HepG2 (cell line): Measurements from ENCODE around the gene CUL4A. TPM values are rescaled to one million over a fixed set of nuclear protein-coding genes. Genes with fewer than 3 reads are reported as not detected.
"Not testable (repeated sequence)": the region's sequence is repeated elsewhere in the genome, so short reads cannot be mapped to it uniquely, and the experiment has no call there.

Experiments used
- ATAC-seq: fragments of 200-7000 bp; cut with Tn5 transposase; 3 replicates; pipeline ENCODE4 v1.9.1; 2020; ENCODE audit warnings: mild to moderate bottlenecking, moderate library complexity
- BruUV-seq: library from RNA; stranded (reverse); fragments of 400-500 nt; replicated peaks from 2 replicates; lab custom pipeline; 2021; lab: Mats Ljungman, UMichigan
- CTCF ChIA-PET: fragments of 300-600 bp; formaldehyde crosslinking; extraction: SDS; loops from one replicate; lab custom pipeline; 2021; ENCODE audit warnings: low total read pairs, inconsistent platforms, low intra/inter-chr PET ratio; lab: Yijun Ruan, JAX
- POLR2A ChIA-PET: fragments of 350-600 bp; sonication (Branson Sonifier 250); formaldehyde crosslinking; loops from one replicate; lab custom pipeline; 2020; ENCODE audit warnings: antibody characterized with exemption, inconsistent platforms; lab: Yijun Ruan, JAX
- DNase-seq: peaks from one replicate; pipeline ENCODE4 v3.0.0-alpha.2; 2015; ENCODE audit warnings: low spot score
- FAIRE-seq: peaks from 3 replicates; lab custom pipeline; 2011; peaks lifted over from hg19 to GRCh38; lab: Jason Lieb, UNC
- H2AFZ ChIP-seq: one replicate; pipeline ENCODE4 v1.6.1; 2011; ENCODE audit warnings: low read length, inconsistent platforms
- H3K27ac ChIP-seq: fragments of 300-600 bp; 3 replicates; pipeline ENCODE4 v1.8.0; 2011; ENCODE audit warnings: mixed run types, mild to moderate bottlenecking, mixed read lengths, low read length, inconsistent platforms; ENCODE audit not compliant: insufficient read depth; ENCODE audit errors: extremely low read length
- H3K27me3 ChIP-seq, 2 experiments: fragments of 200-600 bp in 1 of 2; 2 replicates in 1 of 2; 3 replicates in 1 of 2; pipeline versions ENCODE4 v1.6.0 to v1.8.0; 2011; ENCODE audit warnings: low read length in 2 of 2, mild to moderate bottlenecking in 2 of 2, moderate library complexity in 2 of 2, inconsistent platforms in 1 of 2; ENCODE audit not compliant: insufficient read depth in 2 of 2, control insufficient read depth in 1 of 2
- H3K36me3 ChIP-seq, 2 experiments: fragments of 200-600 bp in 1 of 2; replicated peaks in 1 of 2; 2 replicates in 1 of 2; 3 replicates in 1 of 2; pipeline versions ENCODE4 v1.5.1 to v1.8.0; 2011; ENCODE audit warnings: low read length in 2 of 2, inconsistent platforms in 1 of 2; ENCODE audit not compliant: insufficient read depth in 2 of 2, control insufficient read depth in 1 of 2
- H3K4me1 ChIP-seq: 2 replicates; pipeline ENCODE4 v1.5.1; 2012; ENCODE audit warnings: low read length, inconsistent platforms; ENCODE audit not compliant: insufficient read depth
- H3K4me2 ChIP-seq: 2 replicates; pipeline ENCODE4 v1.6.0; 2011; ENCODE audit warnings: low read depth, low read length, inconsistent platforms
- H3K4me3 ChIP-seq, 3 experiments: fragments of 200-600 bp in 1 of 3; sonication (generic), shearing (Covaris generic) in 1 of 3; replicated peaks in 1 of 3; 2 replicates each; pipeline ENCODE4 v1.5.1; 2011 to 2016; ENCODE audit warnings: low read length in 3 of 3, inconsistent platforms in 2 of 3, low read depth in 2 of 3, mild to moderate bottlenecking in 2 of 3, control low read depth in 1 of 3, mixed read lengths in 1 of 3; ENCODE audit not compliant: insufficient read depth in 1 of 3
- H3K79me2 ChIP-seq: one replicate; pipeline ENCODE4 v1.6.1; 2011; ENCODE audit warnings: low read length, inconsistent platforms; ENCODE audit not compliant: insufficient read depth
- H3K9ac ChIP-seq: 2 replicates; pipeline ENCODE4 v1.6.0; 2011; ENCODE audit warnings: mild to moderate bottlenecking, low read depth, low read length, inconsistent platforms; ENCODE audit not compliant: insufficient read depth
- H3K9me3 ChIP-seq: 2 replicates; pipeline ENCODE4 v1.5.1; 2012; ENCODE audit warnings: mild to moderate bottlenecking, low read length
- H4K20me1 ChIP-seq: 2 replicates; pipeline ENCODE4 v1.6.0; 2011; ENCODE audit warnings: inconsistent platforms, mild to moderate bottlenecking, low read length, moderate library complexity; ENCODE audit not compliant: insufficient read depth
- CCAR2 ChIP-seq: fragments of 200-400 bp; formaldehyde crosslinking; optimal IDR thresholded peaks from 2 replicates; pipeline ENCODE3; 2018; ENCODE audit warnings: low read depth, mild to moderate bottlenecking, low read length, moderate library complexity
- DZIP1 ChIP-seq: sonication (generic); formaldehyde crosslinking; IDR thresholded peaks from 2 replicates; pipeline ENCODE4 v1.5.0; 2020; ENCODE audit warnings: mild to moderate bottlenecking, missing genetic modification reagents
- PATZ1 ChIP-seq: sonication (generic); formaldehyde crosslinking; IDR thresholded peaks from 2 replicates; pipeline ENCODE4 v1.4.0; 2020; ENCODE audit warnings: missing genetic modification reagents
- PLRG1 ChIP-seq: fragments of 450-650 bp; conservative IDR thresholded peaks from 2 replicates; pipeline ENCODE4 v1.6.1; 2016
- POLR2G ChIP-seq: fragments of 200-400 bp; formaldehyde crosslinking; IDR thresholded peaks from 2 replicates; pipeline ENCODE4 v1.6.1; 2018; ENCODE audit warnings: mild to moderate bottlenecking, low read depth, low read length, moderate library complexity
- TFDP1 ChIP-seq: IDR thresholded peaks from 2 replicates; pipeline ENCODE4 v1.6.1; 2016; ENCODE audit warnings: missing compliant biosample characterization, missing genetic modification reagents, borderline replicate concordance
- TOE1 ChIP-seq: sonication (generic); formaldehyde crosslinking; IDR thresholded peaks from 2 replicates; pipeline ENCODE4 v1.4.0; 2020; ENCODE audit warnings: mild to moderate bottlenecking, missing genetic modification reagents
- ZBTB7B ChIP-seq: sonication (generic); formaldehyde crosslinking; IDR thresholded peaks from 2 replicates; pipeline ENCODE4 v1.4.0; 2020; ENCODE audit warnings: missing genetic modification reagents
- ZKSCAN8 ChIP-seq: IDR thresholded peaks from 2 replicates; pipeline ENCODE4 v1.6.1; 2016; ENCODE audit warnings: borderline replicate concordance, missing genetic modification reagents, missing compliant biosample characterization
- ZNF652 ChIP-seq: IDR thresholded peaks from 2 replicates; pipeline ENCODE4 v1.6.1; 2016; ENCODE audit warnings: low read depth, borderline replicate concordance
- ZNF792 ChIP-seq: IDR thresholded peaks from 2 replicates; pipeline ENCODE4 v1.6.1; 2016
- ZNF891 ChIP-seq: sonication (generic); formaldehyde crosslinking; IDR thresholded peaks from 2 replicates; pipeline ENCODE4 v1.5.0; 2020; ENCODE audit warnings: mild to moderate bottlenecking, missing genetic modification reagents
- WGBS: methylation state at CpG from one replicate; pipeline ENCODE4 v1.1.6; 2017; ENCODE audit warnings: low lambda C conversion rate; 5-methylcytosine and 5-hydroxymethylcytosine counted together
- in situ Hi-C: cut with HindIII; loops from 2 replicates; pipeline ENCODE4 v1.10.0; 2017; ENCODE audit warnings: low pct_unique_long_range_greater_than_20kb; ENCODE audit not compliant: extremely low pct_ligation_motif_present
- intact Hi-C: fragments of 100-400 bp; cut with micrococcal nuclease; formaldehyde crosslinking; loops from one replicate; pipeline ENCODE4 v1.10.0; 2022; ENCODE audit not compliant: unreplicated experiment
- polyA plus RNA-seq, 8 experiments: library from polyadenylated mRNA; depleted of rRNA in 3 of 8; stranded (reverse) in 7 of 8; unstranded in 1 of 8; fragments of >200 nt; fragmentation: Illumina TruSeq in 4 of 8; extraction: Trizol in 4 of 8; gene quantifications; 2 replicates each; pipeline versions ENCODE4 v1.2.1 to v1.2.3, GENCODE V29; 2011 to 2016; ENCODE audit warnings: low read depth in 4 of 8, missing spikeins in 1 of 8, mixed read lengths in 1 of 8; ENCODE audit not compliant: insufficient read depth in 1 of 8
- total RNA-seq, 5 experiments: library from RNA; depleted of rRNA; stranded (reverse); fragments of >200 nt; fragmentation: Illumina TruSeq; extraction: Trizol; gene quantifications; 2 replicates each; pipeline ENCODE4 v1.2.3, GENCODE V29; 2016; ENCODE audit warnings: low read depth in 1 of 5

CUL4A gene
- total and polyA plus RNA-seq, 2 of the 13 experiments (the other 11 are each of a cell fraction or from before 2014, with no cell fraction given): 51.2 to 75.3 TPM

- BruUV-seq, H3K4me2 ChIP-seq, POLR2A ChIA-PET, CTCF ChIA-PET, FAIRE-seq, H3K9me3 ChIP-seq, H3K4me1 ChIP-seq, H3K4me3 ChIP-seq, in situ Hi-C loops, H3K79me2 ChIP-seq, H2AFZ ChIP-seq, ATAC-seq, intact Hi-C loops, DNase-seq, H4K20me1 ChIP-seq, H3K27ac ChIP-seq, H3K9ac ChIP-seq, H3K27me3 ChIP-seq: not testable (repeated sequence)
- H3K36me3 ChIP-seq: peaks cover 21 to 86% of the 10 kb centered on the region in 2 experiments
- TF ChIP-seq POLR2G: 0 out of 2 replicates have a peak, but pooled peaks have one; percentile 6
- WGBS: 97% methylated on average over 8 of the region's 8 CpGs
Observed at GRCh38 chr13:113241623-113242022, 32.2 kb downstream of the CUL4A start.

GRCh38 chr13:113243847-113244246 is 34.4 kb downstream of the CUL4A start:
- no peaks in the 10 kb centered on the region for H3K9me3 ChIP-seq
- TF ChIP-seq PLRG1 (no peak), ZNF792 (CRISPR knock-in tag) (no peak), CCAR2 (no peak), ZNF652 (CRISPR knock-in tag) (no peak), PATZ1 (CRISPR knock-in tag) (no peak), ZKSCAN8 (CRISPR knock-in tag) (no peak), ZBTB7B (CRISPR knock-in tag) (no peak), DZIP1 (CRISPR knock-in tag) (no peak), TOE1 (CRISPR knock-in tag) (no peak), ZNF891 (CRISPR knock-in tag) (no peak), TFDP1 (CRISPR knock-in tag) (no peak)
- no peaks in the 10 kb centered on the region for H3K27me3 ChIP-seq
- no peak for DNase-seq
- no peak overlapping the region for H3K4me2 ChIP-seq
- no peak for ATAC-seq
- H3K27ac ChIP-seq: no peak overlapping the region
- POLR2A ChIA-PET: no interaction called here
- no peak for FAIRE-seq
- BruUV-seq: no TSS peak
- no peak overlapping the region for H3K9ac ChIP-seq
- H3K36me3 ChIP-seq: peaks cover 20 to 92% of the 10 kb centered on the region in 2 experiments
- no peak overlapping the region for H3K4me3 ChIP-seq
- in situ Hi-C loops: no loop called here
- H3K79me2 ChIP-seq: no peaks in the 10 kb centered on the region
- intact Hi-C loops: no loop called here
- CTCF ChIA-PET: no interaction called here
- no peaks in the 10 kb centered on the region for H3K4me1 ChIP-seq
- no peaks in the 10 kb centered on the region for H4K20me1 ChIP-seq
- no peak overlapping the region for H2AFZ ChIP-seq
- WGBS: 98% methylated on average over 4 of the region's 6 CpGs
